SK-N-SH (cell line): Measurements from ENCODE around the gene GRM7. TPM values are rescaled to one million over a fixed set of nuclear protein-coding genes. Genes with fewer than 3 reads are reported as not detected.

Experiments
- CTCF ChIA-PET: fragments of 300-600, 350-600 bp; formaldehyde crosslinking; extraction: SDS; loops from one replicate; lab custom pipeline; 2021; lab: Yijun Ruan, JAX
- POLR2A ChIA-PET: fragments of 350-600 bp; sonication (Branson Sonifier 250); formaldehyde crosslinking; extraction: SDS; loops from one replicate; lab custom pipeline; 2020; ENCODE audit warnings: antibody characterized with exemption, inconsistent platforms; lab: Yijun Ruan, JAX
- DNase-seq: peaks from one replicate; pipeline ENCODE4 v3.0.0; 2012
- H2AFZ ChIP-seq: fragments of 200-600 bp; sonication (generic); 2 replicates; pipeline ENCODE4 v1.8.1; 2016; ENCODE audit warnings: antibody characterized with exemption, mild to moderate bottlenecking, low read depth
- H3F3A ChIP-seq: fragments of 200-600 bp; sonication (generic); replicated peaks from 2 replicates; pipeline ENCODE3; 2016; ENCODE audit warnings: antibody characterized with exemption, mild to moderate bottlenecking; ENCODE audit not compliant: insufficient read depth
- H3K27ac ChIP-seq, 2 experiments: fragments of 200-500 bp in 1 of 2; fragments of 200-600 bp in 1 of 2; sonication (Bioruptor generic) in 1 of 2; sonication (generic), shearing (Covaris generic) in 1 of 2; 2 replicates each; pipeline versions ENCODE4 v1.5.1 to v1.6.1; 2014 to 2016; ENCODE audit warnings: low read depth in 2 of 2, inconsistent platforms in 1 of 2, low read length in 1 of 2, mild to moderate bottlenecking in 1 of 2, mixed read lengths in 1 of 2
- H3K27me3 ChIP-seq: fragments of 200-600 bp; sonication (generic), shearing (Covaris generic); 2 replicates; pipeline ENCODE4 v1.6.1; 2016; ENCODE audit warnings: mixed run types; ENCODE audit not compliant: insufficient read depth
- H3K36me3 ChIP-seq, 2 experiments: fragments of 200-500 bp in 1 of 2; fragments of 200-600 bp in 1 of 2; sonication (Bioruptor generic) in 1 of 2; sonication (generic) in 1 of 2; replicated peaks in 1 of 2; 2 replicates each; pipeline versions ENCODE3 to v1.5.1; 2014 to 2016; ENCODE audit warnings: low read length in 1 of 2, mild to moderate bottlenecking in 1 of 2; ENCODE audit not compliant: insufficient read depth in 2 of 2, control insufficient read depth in 1 of 2
- H3K4me1 ChIP-seq, 2 experiments: fragments of 200-500 bp in 1 of 2; fragments of 200-600 bp in 1 of 2; sonication (Bioruptor generic) in 1 of 2; sonication (generic), shearing (Covaris generic) in 1 of 2; 2 replicates each; pipeline versions ENCODE4 v1.5.1 to v1.6.1; 2014 to 2016; ENCODE audit warnings: low read depth in 1 of 2, low read length in 1 of 2, mixed run types in 1 of 2; ENCODE audit not compliant: insufficient read depth in 2 of 2, control insufficient read depth in 1 of 2
- H3K4me2 ChIP-seq: fragments of 200-600 bp; sonication (generic), shearing (Covaris generic); 2 replicates; pipeline ENCODE4 v1.6.1; 2017; ENCODE audit warnings: mixed run types
- H3K4me3 ChIP-seq, 2 experiments: fragments of 200-500 bp in 1 of 2; fragments of 200-600 bp in 1 of 2; sonication (Bioruptor generic) in 1 of 2; sonication (generic), shearing (Covaris generic) in 1 of 2; 2 replicates each; pipeline versions ENCODE4 v1.5.1 to v1.8.1; 2014 to 2016; ENCODE audit warnings: low read depth in 2 of 2, inconsistent platforms in 1 of 2, low read length in 1 of 2, mild to moderate bottlenecking in 1 of 2, mixed read lengths in 1 of 2, moderate library complexity in 1 of 2
- H3K79me2 ChIP-seq: fragments of 200-600 bp; sonication (generic); 2 replicates; pipeline ENCODE4 v1.8.1; 2017; ENCODE audit warnings: mild to moderate bottlenecking; ENCODE audit not compliant: insufficient read depth
- H3K9ac ChIP-seq: fragments of 200-600 bp; sonication (generic); 2 replicates; pipeline ENCODE4 v1.6.1; 2017; ENCODE audit warnings: mixed run types
- H3K9me2 ChIP-seq: fragments of 200-600 bp; sonication (generic); 2 replicates; pipeline ENCODE4 v1.6.1; 2017; ENCODE audit warnings: mixed run types
- H3K9me3 ChIP-seq: fragments of 200-600 bp; sonication (generic); 2 replicates; pipeline ENCODE4 v1.6.1; 2017; ENCODE audit warnings: mixed run types, mild to moderate bottlenecking, moderate library complexity
- H4K20me1 ChIP-seq: fragments of 200-600 bp; sonication (generic); 2 replicates; pipeline ENCODE4 v1.6.1; 2017; ENCODE audit warnings: mild to moderate bottlenecking, mixed run types; ENCODE audit not compliant: insufficient read depth
- ELF1 ChIP-seq: IDR thresholded peaks from 2 replicates; pipeline ENCODE4 v1.4.0; 2012
- EP300 ChIP-seq, 2 experiments: IDR thresholded peaks; 2 replicates each; pipeline versions ENCODE4 v1.4.0 to v1.6.1; 2012; ENCODE audit warnings: borderline replicate concordance in 1 of 2, low read depth in 1 of 2, low read length in 1 of 2
- EZH2phosphoT487 ChIP-seq: fragments of 200-600 bp; sonication (generic); IDR thresholded peaks from 2 replicates; pipeline ENCODE4 v1.6.1; 2017; ENCODE audit warnings: low read depth, mixed run types, mild to moderate bottlenecking, antibody characterized with exemption, moderate library complexity, borderline replicate concordance
- FOSL2 ChIP-seq: IDR thresholded peaks from 2 replicates; pipeline ENCODE4 v1.4.0; 2012; ENCODE audit warnings: low read depth, mild to moderate bottlenecking, moderate library complexity, borderline replicate concordance
- FOXM1 ChIP-seq: IDR thresholded peaks from 2 replicates; pipeline ENCODE4 v1.4.0; 2012; ENCODE audit warnings: low read depth, mild to moderate bottlenecking
- JUND ChIP-seq: IDR thresholded peaks from 2 replicates; pipeline ENCODE4 v1.4.0; 2012
- MEF2A ChIP-seq: IDR thresholded peaks from 2 replicates; pipeline ENCODE4 v1.4.0; 2012; ENCODE audit warnings: low read depth, borderline replicate concordance
- MXI1 ChIP-seq: IDR thresholded peaks from 2 replicates; pipeline ENCODE4 v1.6.1; 2012; ENCODE audit warnings: mild to moderate bottlenecking, low read depth, low read length, improper control_type of control experiment
- POLR2AphosphoS5 ChIP-seq: IDR thresholded peaks from 2 replicates; pipeline ENCODE4 v1.6.1; 2012; ENCODE audit warnings: low read depth, low read length
- SIN3A ChIP-seq: IDR thresholded peaks from 2 replicates; pipeline ENCODE4 v1.6.1; 2012; ENCODE audit warnings: low read depth, mild to moderate bottlenecking, low read length, moderate library complexity, borderline replicate concordance
- TAF1 ChIP-seq: IDR thresholded peaks from 2 replicates; pipeline ENCODE4 v1.6.1; 2012; ENCODE audit warnings: low read depth, mild to moderate bottlenecking, low read length, moderate library complexity, borderline replicate concordance
- TEAD4 ChIP-seq: IDR thresholded peaks from 2 replicates; pipeline ENCODE4 v1.4.0; 2012; ENCODE audit warnings: mild to moderate bottlenecking, borderline replicate concordance; ENCODE audit not compliant: insufficient read depth
- WGBS: methylation state at CpG from one replicate; pipeline ENCODE4 v1.1.6; 2017; ENCODE audit warnings: low lambda C conversion rate; 5-methylcytosine and 5-hydroxymethylcytosine counted together
- polyA plus RNA-seq, 3 experiments: library from polyadenylated mRNA; depleted of rRNA; stranded (reverse); fragments of >200 nt; gene quantifications; 2 replicates each; pipeline ENCODE4 v1.2.3, GENCODE V29; 2012
- TF ChIP-seq, protein P1 (sequence below): fragments of 200-600 bp; sonication (generic); IDR thresholded peaks from 2 replicates; pipeline ENCODE4 v1.6.1; 2017; ENCODE audit warnings: antibody characterized with exemption, mild to moderate bottlenecking, moderate library complexity
- TF ChIP-seq, protein P2 (sequence below): IDR thresholded peaks from 2 replicates; pipeline ENCODE4; 2012
- TF ChIP-seq, protein P3 (sequence below): IDR thresholded peaks from 2 replicates; pipeline ENCODE4 v1.4.0; 2012; ENCODE audit warnings: low read depth

The GRM7 gene
- polyA plus RNA-seq, 1 of the 3 experiments (the other 2 are of a cell fraction): 0.03 TPM

DNA sequence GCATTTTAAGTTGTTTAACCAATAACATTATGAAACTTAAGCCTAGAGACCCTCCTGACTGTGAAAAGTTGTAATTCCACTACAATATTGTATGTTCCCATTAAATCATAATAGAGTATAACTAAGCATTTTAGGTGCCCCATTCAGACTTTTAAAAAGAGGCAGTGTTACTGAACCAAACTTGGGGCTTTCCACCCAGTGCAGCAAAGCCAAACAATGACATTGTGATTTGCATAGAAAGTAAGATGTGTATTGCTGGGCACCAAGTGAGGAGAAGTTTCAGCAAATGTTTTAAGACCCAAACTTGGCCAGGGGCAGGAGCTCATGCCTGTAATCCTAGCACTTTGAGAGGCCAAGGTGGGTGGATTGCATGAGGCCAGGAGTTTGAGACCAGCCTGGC is 706.2 kb downstream of the GRM7 start:
- no peak overlapping the region for H3K27ac ChIP-seq
- no peaks in the 10 kb centered on the region for H3K9me2 ChIP-seq
- DNase-seq: no peak
- H3K27me3 ChIP-seq: no peaks in the 10 kb centered on the region
- TF ChIP-seq, protein P1, sequence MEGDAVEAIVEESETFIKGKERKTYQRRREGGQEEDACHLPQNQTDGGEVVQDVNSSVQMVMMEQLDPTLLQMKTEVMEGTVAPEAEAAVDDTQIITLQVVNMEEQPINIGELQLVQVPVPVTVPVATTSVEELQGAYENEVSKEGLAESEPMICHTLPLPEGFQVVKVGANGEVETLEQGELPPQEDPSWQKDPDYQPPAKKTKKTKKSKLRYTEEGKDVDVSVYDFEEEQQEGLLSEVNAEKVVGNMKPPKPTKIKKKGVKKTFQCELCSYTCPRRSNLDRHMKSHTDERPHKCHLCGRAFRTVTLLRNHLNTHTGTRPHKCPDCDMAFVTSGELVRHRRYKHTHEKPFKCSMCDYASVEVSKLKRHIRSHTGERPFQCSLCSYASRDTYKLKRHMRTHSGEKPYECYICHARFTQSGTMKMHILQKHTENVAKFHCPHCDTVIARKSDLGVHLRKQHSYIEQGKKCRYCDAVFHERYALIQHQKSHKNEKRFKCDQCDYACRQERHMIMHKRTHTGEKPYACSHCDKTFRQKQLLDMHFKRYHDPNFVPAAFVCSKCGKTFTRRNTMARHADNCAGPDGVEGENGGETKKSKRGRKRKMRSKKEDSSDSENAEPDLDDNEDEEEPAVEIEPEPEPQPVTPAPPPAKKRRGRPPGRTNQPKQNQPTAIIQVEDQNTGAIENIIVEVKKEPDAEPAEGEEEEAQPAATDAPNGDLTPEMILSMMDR: no peak
- TF ChIP-seq POLR2AphosphoS5: no peak
- no peak for TF ChIP-seq JUND
- no peak for TF ChIP-seq EP300 (IDR thresholded peaks at IDR 0.05; ENCODE audit: borderline replicate concordance in 1 of 2, low read depth in 1 of 2, low read length in 1 of 2)
- TF ChIP-seq FOXM1: no peak
- TF ChIP-seq SIN3A: no peak
- TF ChIP-seq ELF1: no peak
- no peak for TF ChIP-seq MXI1
- TF ChIP-seq TAF1: no peak
- TF ChIP-seq, protein P2, sequence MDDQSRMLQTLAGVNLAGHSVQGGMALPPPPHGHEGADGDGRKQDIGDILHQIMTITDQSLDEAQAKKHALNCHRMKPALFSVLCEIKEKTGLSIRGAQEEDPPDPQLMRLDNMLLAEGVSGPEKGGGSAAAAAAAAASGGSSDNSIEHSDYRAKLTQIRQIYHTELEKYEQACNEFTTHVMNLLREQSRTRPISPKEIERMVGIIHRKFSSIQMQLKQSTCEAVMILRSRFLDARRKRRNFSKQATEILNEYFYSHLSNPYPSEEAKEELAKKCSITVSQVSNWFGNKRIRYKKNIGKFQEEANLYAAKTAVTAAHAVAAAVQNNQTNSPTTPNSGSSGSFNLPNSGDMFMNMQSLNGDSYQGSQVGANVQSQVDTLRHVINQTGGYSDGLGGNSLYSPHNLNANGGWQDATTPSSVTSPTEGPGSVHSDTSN: no peak
- TF ChIP-seq TEAD4: no peak
- TF ChIP-seq FOSL2: no peak
- H3K4me2 ChIP-seq: no peak overlapping the region
- H3K4me3 ChIP-seq: no peak overlapping the region
- H3K9me3 ChIP-seq: no peaks in the 10 kb centered on the region
- H4K20me1 ChIP-seq: no peaks in the 10 kb centered on the region
- CTCF ChIA-PET: interaction anchor here (0.6 kb wide), 1 partner anchor 9 kb away, joined by 3 read pairs; no protein-coding TSS in a partner anchor
- POLR2A ChIA-PET: no interaction called here
- H3K9ac ChIP-seq: no peak overlapping the region
- no peaks in the 10 kb centered on the region for H3K36me3 ChIP-seq
- no peaks in the 10 kb centered on the region for H3K79me2 ChIP-seq
- no peak overlapping the region for H2AFZ ChIP-seq
- H3F3A ChIP-seq: no peaks in the 10 kb centered on the region
- H3K4me1 ChIP-seq: no peaks in the 10 kb centered on the region

DNA sequence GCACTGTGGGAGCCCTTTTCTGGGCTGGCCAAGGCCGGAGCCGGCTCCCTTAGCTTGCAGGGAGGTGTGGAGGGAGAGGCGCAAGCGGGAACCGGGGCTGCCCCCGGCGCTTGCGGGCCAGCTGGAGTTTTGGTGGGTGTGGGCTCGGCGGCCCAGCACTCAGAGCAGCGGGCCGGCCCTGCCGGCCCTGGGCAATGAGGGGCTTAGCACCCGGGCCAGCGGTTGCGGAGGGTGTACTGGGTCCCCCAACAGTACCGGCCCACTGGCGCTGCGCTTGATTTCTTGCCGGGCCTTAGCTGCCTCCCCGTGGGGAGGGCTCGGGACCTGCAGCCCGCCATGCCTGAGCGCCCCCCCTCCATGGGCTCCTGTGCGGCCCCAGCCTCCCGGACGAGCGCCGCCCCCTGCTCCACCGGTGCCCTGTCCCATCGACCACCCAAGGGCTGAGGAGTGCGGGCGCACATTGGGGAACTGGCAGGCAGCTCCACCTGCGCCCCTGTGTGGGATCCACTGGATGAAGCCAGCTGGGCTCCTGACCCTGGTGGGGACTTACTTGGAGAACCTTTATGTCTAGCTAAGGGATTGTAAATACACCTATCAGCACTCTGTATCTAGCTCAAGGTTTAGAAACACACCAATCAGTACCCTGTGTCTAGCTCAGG is 707.7 kb downstream of the GRM7 start:
- H3K4me1 ChIP-seq: no peaks in the 10 kb centered on the region
- H3K36me3 ChIP-seq: no peaks in the 10 kb centered on the region
- no peak overlapping the region for H3K9ac ChIP-seq
- no peak overlapping the region for H2AFZ ChIP-seq
- no peaks in the 10 kb centered on the region for H4K20me1 ChIP-seq
- H3K9me3 ChIP-seq: no peaks in the 10 kb centered on the region
- H3K27ac ChIP-seq: no peak overlapping the region
- no peaks in the 10 kb centered on the region for H3K27me3 ChIP-seq
- no peak overlapping the region for H3K4me2 ChIP-seq
- no peak for DNase-seq
- 71% methylated on average over 7 of the region's 34 CpGs for WGBS
- no peaks in the 10 kb centered on the region for H3F3A ChIP-seq
- no peak overlapping the region for H3K4me3 ChIP-seq
- ChIA-PET CTCF (interaction anchor here (0.7 kb wide), 1 partner anchor 627 kb away, joined by 3 read pairs; no protein-coding TSS in a partner anchor), POLR2A (no interaction called here)
- H3K9me2 ChIP-seq: no peaks in the 10 kb centered on the region
- TF ChIP-seq MEF2A (no peak), MXI1 (no peak), TAF1 (no peak), EZH2phosphoT487 (no peak)
- TF ChIP-seq, protein P3, sequence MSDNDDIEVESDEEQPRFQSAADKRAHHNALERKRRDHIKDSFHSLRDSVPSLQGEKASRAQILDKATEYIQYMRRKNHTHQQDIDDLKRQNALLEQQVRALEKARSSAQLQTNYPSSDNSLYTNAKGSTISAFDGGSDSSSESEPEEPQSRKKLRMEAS: no peak
- H3K79me2 ChIP-seq: no peaks in the 10 kb centered on the region
